Cerebellar cortex (tissue), 1 donor: ENCODE measurements around the gene OTX2.

Experiments
- DNase-seq: peaks from one replicate; pipeline ENCODE4 v3.0.0-alpha.2; 2015; ENCODE audit warnings: low spot score

Gene OTX2

GRCh38 chr14:56796259-56796658, 14.0 kb downstream of the OTX2 start:
- no peak for DNase-seq

DNA sequence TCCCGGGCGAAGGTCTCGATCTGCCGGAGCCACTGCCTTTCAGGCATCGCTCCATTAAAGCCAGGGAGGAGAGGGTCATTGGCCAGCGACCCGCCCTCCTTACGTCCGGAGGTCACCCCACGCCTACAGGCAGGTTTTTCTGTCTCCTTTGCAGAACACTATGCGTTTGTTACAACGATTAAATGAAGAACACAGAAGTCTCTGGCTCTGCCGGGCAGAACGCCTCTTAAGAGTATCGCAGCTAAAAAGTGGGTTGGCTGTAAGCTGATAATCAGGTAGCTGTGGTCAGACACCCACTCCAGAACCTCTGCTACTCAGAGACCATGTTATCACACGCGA, 15.0 kb downstream of the OTX2 start:
- no peak for DNase-seq

- DNase-seq: no peak
These were observed 15.6 kb downstream of the OTX2 start for GRCh38 chr14:56794557-56795283.

GRCh38 chr14:56794088-56794556, 16.2 kb downstream of the OTX2 start:
- peak; percentile 74 for DNase-seq

GRCh38 chr14:56789955-56790354, 20.3 kb downstream of the OTX2 start:
- DNase-seq: no peak

DNA sequence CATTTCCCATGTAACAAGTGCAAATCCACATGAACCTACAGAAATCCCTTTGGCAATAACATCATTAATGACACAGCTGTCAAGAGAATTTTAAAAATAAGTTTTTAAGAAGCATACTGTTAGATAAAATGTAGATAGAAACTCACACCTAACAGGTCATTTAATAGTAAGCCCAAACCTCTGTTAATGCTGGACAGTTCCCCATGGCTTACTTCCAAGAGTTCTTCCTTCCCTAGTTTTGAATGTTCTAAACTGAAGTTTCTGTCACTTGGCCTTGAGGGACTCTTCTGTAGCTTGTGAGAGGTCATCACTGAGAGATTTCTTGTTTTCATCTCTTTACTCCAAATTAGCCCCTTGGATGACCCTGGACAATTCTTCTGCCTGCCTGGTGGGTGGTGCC, 22.7 kb downstream of the OTX2 start:
- DNase-seq: no peak

DNA sequence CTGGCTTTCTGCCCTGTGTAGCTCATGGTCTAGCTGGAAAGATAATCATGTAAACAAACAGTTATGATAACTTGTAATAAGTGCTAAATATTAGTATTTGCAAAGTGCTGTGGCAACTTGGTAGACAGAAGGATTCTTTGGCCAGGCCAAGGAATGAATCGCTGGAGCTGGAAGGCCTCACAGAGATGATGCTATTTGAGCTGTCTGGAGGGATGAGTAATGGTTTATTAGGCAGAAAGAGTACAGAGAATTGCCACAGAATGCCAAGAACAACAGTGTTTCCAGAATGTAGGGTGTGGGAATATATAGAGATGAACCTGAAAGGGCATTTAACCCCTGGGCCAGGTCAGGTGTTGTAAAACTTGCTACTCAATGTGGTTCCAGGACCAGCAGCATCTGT, 27.6 kb downstream of the OTX2 start:
- DNase-seq: no peak

- DNase-seq: no peak
These were observed 35.8 kb downstream of the OTX2 start for GRCh38 chr14:56774503-56774902.

- DNase-seq: no peak
These were observed 39.8 kb downstream of the OTX2 start for GRCh38 chr14:56770512-56770911.

GRCh38 chr14:56760164-56760914, 49.9 kb downstream of the OTX2 start:
- DNase-seq: no peak

DNA sequence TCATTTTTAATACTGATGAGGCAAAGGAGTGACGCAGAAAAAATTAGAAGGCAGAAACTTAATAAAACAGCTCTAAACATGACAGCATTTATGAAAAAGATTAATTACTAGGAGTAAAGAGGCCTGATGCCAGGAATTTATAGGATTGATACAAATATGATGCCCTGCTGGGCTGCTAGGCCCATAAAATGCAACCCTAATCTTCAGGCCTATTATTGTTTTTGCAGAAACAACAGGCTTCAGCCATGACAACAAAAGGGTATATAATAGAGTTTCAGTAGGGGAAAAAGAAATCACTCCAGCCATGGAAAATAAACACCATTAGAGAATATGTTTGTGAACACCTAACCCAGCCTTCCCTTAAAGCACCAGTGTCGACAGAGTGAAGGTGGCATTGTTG, 50.6 kb downstream of the OTX2 start:
- DNase-seq: no peak

GRCh38 chr14:56759094-56759493, 51.2 kb downstream of the OTX2 start:
- no peak for DNase-seq

- DNase-seq: peak; percentile 21
These were observed 55.4 kb downstream of the OTX2 start for GRCh38 chr14:56754921-56755320.

- DNase-seq: no peak
These were observed 56.9 kb downstream of the OTX2 start for GRCh38 chr14:56753396-56753795.

DNA sequence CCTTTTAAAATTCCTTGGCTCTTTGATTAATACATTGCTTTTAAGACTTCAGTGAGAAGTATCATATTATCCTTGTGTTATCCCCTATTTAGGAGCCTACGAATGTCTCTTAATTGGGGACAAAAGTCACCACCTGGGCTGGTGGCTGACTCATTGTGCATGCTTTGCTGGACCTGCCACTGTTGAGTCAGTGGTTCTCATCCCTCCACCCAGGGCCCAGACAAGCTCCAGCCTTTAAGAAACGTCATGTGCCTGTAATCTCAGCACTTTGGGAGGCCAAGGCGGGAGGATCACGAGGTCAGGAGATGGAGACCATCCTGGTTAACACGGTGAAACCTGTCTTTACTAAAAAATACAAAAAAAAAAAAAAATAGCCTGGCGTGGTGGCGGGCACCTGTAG, 57.9 kb downstream of the OTX2 start:
- DNase-seq: no peak

GRCh38 chr14:56751471-56751870, 58.8 kb downstream of the OTX2 start:
- DNase-seq: no peak
